Measurements from ENCODE around the gene CES3. TPM values are rescaled to one million over a fixed set of nuclear protein-coding genes. Genes with fewer than 3 reads are reported as not detected.

The CES3 gene
- total RNA-seq, 4 donors from 2014 or later: 0.31 to 1.6 (median 0.84) TPM

- ATAC-seq (ENCODE audit: low FRiP score): no peak
- no peak for DNase-seq (ENCODE audit: low spot score)
- no peak for TF ChIP-seq CTCF (IDR thresholded peaks at IDR 0.05)
Observed at GRCh38 chr16:66975302-66975893, 14.3 kb downstream of the CES3 start.

GRCh38 chr16:66976746-66977145, 15.7 kb downstream of the CES3 start:
- no peak for TF ChIP-seq CTCF (IDR thresholded peaks at IDR 0.05)
- ATAC-seq (ENCODE audit: low FRiP score) (no peak), DNase-seq (ENCODE audit: low spot score) (no peak)

GRCh38 chr16:66977341-66978113, 16.5 kb downstream of the CES3 start:
- peak; percentile 91 for ATAC-seq (ENCODE audit: low FRiP score)
- DNase-seq (ENCODE audit: low spot score): peak; percentile 95
- peak in 2 of 3 donors; percentile 86 to 88 for TF ChIP-seq CTCF (IDR thresholded peaks at IDR 0.05)

GRCh38 chr16:66979011-66979717, 18.1 kb downstream of the CES3 start:
- TF ChIP-seq CTCF (IDR thresholded peaks at IDR 0.05): no peak
- ATAC-seq (ENCODE audit: low FRiP score): no peak
- no peak for DNase-seq (ENCODE audit: low spot score)

GRCh38 chr16:66983033-66983432, 22.0 kb downstream of the CES3 start:
- no peak for ATAC-seq (ENCODE audit: low FRiP score)
- no peak for DNase-seq (ENCODE audit: low spot score)
- TF ChIP-seq CTCF (IDR thresholded peaks at IDR 0.05): no peak

GRCh38 chr16:66984892-66985311, 23.8 kb downstream of the CES3 start:
- no peak for DNase-seq (ENCODE audit: low spot score)
- no peak for TF ChIP-seq CTCF (IDR thresholded peaks at IDR 0.05)
- no peak for ATAC-seq (ENCODE audit: low FRiP score)
